HEK293T (cell line): ENCODE results near the gene WFS1.

Experiments
- FOXA1 ChIP-seq: fragments of 450-650 bp; IDR thresholded peaks from 2 replicates; pipeline ENCODE4 v1.6.1; 2016; ENCODE audit warnings: mild to moderate bottlenecking
- FOXK2 ChIP-seq: fragments of 450-650 bp; IDR thresholded peaks from 2 replicates; pipeline ENCODE4 v1.6.1; 2016; ENCODE audit warnings: mild to moderate bottlenecking

DNA sequence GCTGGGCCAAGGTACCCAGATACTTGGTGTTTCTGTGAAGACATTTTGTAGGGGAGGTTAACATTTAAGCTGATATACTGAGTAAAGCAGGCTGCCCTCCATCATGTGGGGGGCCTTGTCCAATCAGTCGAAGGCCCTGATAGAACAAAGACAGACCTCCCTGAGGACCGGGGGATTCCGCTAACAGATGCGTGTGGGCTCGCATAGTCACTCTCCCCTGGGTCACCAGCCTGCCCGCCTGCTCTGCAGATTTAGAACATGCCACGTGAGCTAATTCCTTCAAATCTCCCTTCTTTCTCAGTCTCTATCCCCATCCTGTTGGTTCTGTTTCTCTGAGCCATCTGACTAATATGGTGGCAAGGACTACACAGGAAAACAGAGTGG lies 60.7 kb downstream of the WFS1 start:
- no peak for TF ChIP-seq FOXK2
- no peak for TF ChIP-seq FOXA1
